ENCODE measurements around the gene ZNF462. TPM values are rescaled to one million over a fixed set of nuclear protein-coding genes. Genes with fewer than 3 reads are reported as not detected.

Gene ZNF462
- total RNA-seq, 1 donor from 2014 or later: 103 TPM

DNA sequence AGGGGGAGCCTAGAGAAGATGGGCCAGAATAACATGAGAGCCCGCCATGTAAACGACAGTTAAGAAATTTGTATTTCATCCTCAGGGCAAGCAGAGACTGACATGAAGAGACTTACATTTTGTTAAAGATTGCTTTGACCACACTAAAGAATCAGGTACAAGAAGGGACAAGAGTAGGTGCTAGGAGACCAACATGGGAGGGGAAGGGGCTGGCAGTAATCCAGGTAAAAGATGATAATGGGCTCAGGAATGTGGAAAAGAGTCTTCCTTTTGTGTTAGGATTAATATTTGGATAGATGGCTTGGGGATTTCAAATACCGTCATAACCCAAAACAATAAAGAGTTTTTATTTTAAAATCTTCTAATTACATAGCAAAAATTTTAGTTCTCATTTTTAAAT, 137.3 kb downstream of the ZNF462 start:
- Mint-ChIP-seq H3K36me3 (ENCODE audit: insufficient read depth) (peaks cover 43% of the 10 kb centered on the region), H3K4me3 (ENCODE audit: low read depth) (no peak overlapping the region), H3K27ac (peak overlapping the region; percentile 34), H3K27me3 (no peaks in the 10 kb centered on the region), H3K9me3 (ENCODE audit: low read depth) (peaks cover 7% of the 10 kb centered on the region), H3K4me1 (ENCODE audit: low read depth) (no peaks in the 10 kb centered on the region)
- no peak for DNase-seq (ENCODE audit: low spot score, unreplicated experiment)
- TF ChIP-seq, protein P1, sequence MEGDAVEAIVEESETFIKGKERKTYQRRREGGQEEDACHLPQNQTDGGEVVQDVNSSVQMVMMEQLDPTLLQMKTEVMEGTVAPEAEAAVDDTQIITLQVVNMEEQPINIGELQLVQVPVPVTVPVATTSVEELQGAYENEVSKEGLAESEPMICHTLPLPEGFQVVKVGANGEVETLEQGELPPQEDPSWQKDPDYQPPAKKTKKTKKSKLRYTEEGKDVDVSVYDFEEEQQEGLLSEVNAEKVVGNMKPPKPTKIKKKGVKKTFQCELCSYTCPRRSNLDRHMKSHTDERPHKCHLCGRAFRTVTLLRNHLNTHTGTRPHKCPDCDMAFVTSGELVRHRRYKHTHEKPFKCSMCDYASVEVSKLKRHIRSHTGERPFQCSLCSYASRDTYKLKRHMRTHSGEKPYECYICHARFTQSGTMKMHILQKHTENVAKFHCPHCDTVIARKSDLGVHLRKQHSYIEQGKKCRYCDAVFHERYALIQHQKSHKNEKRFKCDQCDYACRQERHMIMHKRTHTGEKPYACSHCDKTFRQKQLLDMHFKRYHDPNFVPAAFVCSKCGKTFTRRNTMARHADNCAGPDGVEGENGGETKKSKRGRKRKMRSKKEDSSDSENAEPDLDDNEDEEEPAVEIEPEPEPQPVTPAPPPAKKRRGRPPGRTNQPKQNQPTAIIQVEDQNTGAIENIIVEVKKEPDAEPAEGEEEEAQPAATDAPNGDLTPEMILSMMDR (IDR thresholded peaks at IDR 0.05; ENCODE audit: unreplicated experiment): no peak

DNA sequence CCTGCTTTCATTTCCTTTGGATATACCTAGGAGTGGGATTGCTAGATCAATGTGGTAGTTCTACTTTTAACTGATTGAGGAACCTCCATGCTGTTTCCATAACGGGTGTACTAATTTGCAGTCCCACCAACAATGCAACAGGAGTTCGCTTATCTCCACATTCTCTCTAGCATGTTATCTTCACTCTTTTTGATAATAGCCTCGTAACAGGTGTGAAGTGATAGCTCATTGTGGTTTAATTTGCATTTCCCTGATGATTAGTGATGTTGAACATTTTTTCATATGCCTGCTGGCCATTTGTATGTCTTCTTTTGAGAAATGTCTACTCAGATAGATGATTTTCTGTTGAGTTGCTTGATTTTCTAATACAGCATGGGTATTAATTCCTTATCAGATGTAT, 142.2 kb downstream of the ZNF462 start:
- Mint-ChIP-seq H3K36me3 (ENCODE audit: insufficient read depth) (peaks cover 53% of the 10 kb centered on the region), H3K9me3 (ENCODE audit: low read depth) (peaks cover 12% of the 10 kb centered on the region), H3K27ac (no peak overlapping the region), H3K4me3 (ENCODE audit: low read depth) (no peak overlapping the region), H3K4me1 (ENCODE audit: low read depth) (peaks cover 2% of the 10 kb centered on the region), H3K27me3 (no peaks in the 10 kb centered on the region)
- TF ChIP-seq, protein P1 (IDR thresholded peaks at IDR 0.05; ENCODE audit: unreplicated experiment): no peak
- no peak for DNase-seq (ENCODE audit: low spot score, unreplicated experiment)

DNA sequence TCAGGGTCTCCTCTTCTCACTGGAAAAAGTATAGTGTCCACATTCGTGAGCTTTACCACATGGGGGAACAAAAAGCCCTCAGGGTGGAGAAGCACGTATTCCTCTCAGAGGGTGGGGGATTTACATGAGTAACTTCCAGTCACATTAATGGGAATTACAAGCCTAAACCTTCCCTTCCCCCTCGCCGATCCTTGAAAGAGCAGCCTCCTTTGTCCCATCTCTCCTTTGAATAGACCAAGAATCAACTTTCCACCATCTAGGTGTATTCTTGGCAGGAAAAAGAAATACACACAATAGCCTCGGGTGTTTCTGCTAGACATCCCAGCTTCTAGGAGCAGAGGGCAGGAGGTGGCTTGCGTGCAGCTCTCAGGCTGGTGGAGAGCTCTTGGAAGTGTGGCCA, 144.4 kb downstream of the ZNF462 start:
- no peaks in the 10 kb centered on the region for H3K27me3 Mint-ChIP-seq
- peaks cover 12% of the 10 kb centered on the region for H3K9me3 Mint-ChIP-seq (ENCODE audit: low read depth)
- H3K4me1 Mint-ChIP-seq (ENCODE audit: low read depth): peaks cover 6% of the 10 kb centered on the region
- peaks cover 62% of the 10 kb centered on the region for H3K36me3 Mint-ChIP-seq (ENCODE audit: insufficient read depth)
- peak overlapping the region; percentile 34 for H3K27ac Mint-ChIP-seq
- no peak overlapping the region for H3K4me3 Mint-ChIP-seq (ENCODE audit: low read depth)
- no peak for DNase-seq (ENCODE audit: low spot score, unreplicated experiment)
- TF ChIP-seq, protein P1 (IDR thresholded peaks at IDR 0.05; ENCODE audit: unreplicated experiment): no peak

DNA sequence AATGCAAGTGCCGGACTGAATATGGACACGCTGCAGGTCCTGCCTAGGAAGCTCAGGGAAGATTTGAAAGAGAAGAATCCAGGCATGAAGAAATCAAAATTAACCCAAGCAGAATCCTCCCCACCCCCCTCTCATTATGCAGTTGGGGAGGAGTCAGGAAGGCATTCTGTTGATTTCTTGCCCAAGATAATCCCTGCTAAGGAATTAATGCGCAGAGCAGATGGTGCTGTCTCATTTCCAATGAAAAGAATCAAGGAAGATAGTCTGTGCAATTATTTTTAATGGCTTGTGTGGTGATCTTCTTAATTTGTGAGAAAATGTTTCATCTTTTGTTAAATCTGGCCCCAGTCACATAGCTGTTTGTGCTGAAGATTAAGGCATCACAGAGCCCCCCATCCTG, 145.0 kb downstream of the ZNF462 start:
- Mint-ChIP-seq H3K27me3 (no peaks in the 10 kb centered on the region), H3K4me3 (ENCODE audit: low read depth) (no peak overlapping the region), H3K9me3 (ENCODE audit: low read depth) (peaks cover 12% of the 10 kb centered on the region), H3K27ac (peak overlapping the region; percentile 34), H3K4me1 (ENCODE audit: low read depth) (peaks cover 6% of the 10 kb centered on the region), H3K36me3 (ENCODE audit: insufficient read depth) (peaks cover 60% of the 10 kb centered on the region)
- no peak for DNase-seq (ENCODE audit: low spot score, unreplicated experiment)
- TF ChIP-seq, protein P1 (IDR thresholded peaks at IDR 0.05; ENCODE audit: unreplicated experiment): no peak

DNA sequence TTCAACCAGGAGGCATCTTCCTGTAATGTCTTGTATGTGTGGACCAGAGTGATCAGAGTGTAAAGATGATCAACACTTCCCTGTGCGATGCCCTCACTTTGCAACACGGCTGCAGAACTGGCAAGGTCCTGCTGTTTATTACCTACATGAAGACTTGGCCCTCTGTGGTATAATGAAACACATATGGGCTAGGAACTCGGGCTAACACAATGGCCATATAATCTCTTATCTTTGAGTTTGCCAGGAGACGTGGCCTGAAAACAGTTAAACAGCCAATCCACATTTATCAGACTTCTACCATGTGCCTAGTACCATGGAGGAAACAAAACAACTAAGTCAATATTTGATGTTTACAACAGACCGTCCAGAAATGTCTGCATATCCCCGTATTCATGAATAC, 145.5 kb downstream of the ZNF462 start:
- H3K36me3 Mint-ChIP-seq (ENCODE audit: insufficient read depth): peaks cover 57% of the 10 kb centered on the region
- H3K27ac Mint-ChIP-seq: peak overlapping the region; percentile 34
- H3K27me3 Mint-ChIP-seq: no peaks in the 10 kb centered on the region
- no peak overlapping the region for H3K4me3 Mint-ChIP-seq (ENCODE audit: low read depth)
- peaks cover 12% of the 10 kb centered on the region for H3K9me3 Mint-ChIP-seq (ENCODE audit: low read depth)
- H3K4me1 Mint-ChIP-seq (ENCODE audit: low read depth): peaks cover 7% of the 10 kb centered on the region
- TF ChIP-seq, protein P1 (IDR thresholded peaks at IDR 0.05; ENCODE audit: unreplicated experiment): no peak
- no peak for DNase-seq (ENCODE audit: low spot score, unreplicated experiment)

Data from progenitor cell of endocrine pancreas (in vitro differentiated cells).